Tibial artery (tissue), 4 donors: ENCODE measurements around the gene PHTF2.

Experiments
- DNase-seq, 2 donors: peaks; one replicate each; pipeline ENCODE4 v3.0.0-alpha.2; 2019
- H3K27ac ChIP-seq, 2 donors: fragments of 200-600 bp; sonication (generic) in 1 of 2; 1 replicate in 1 of 2; 2 replicates in 1 of 2; pipeline ENCODE4 v1.5.1; 2018 to 2019; ENCODE audit warnings: mild to moderate bottlenecking in 1 of 2
- H3K27me3 ChIP-seq, 2 donors: fragments of 200-600 bp; sonication (generic) in 1 of 2; one replicate each; pipeline versions ENCODE4 v1.5.1 to v1.6.0; 2016 to 2019
- H3K36me3 ChIP-seq, 3 donors: fragments of 200-600 bp; sonication (generic) in 2 of 3; one replicate each; pipeline ENCODE4 v1.5.1; 2016 to 2019; ENCODE audit warnings: mild to moderate bottlenecking in 2 of 3
- H3K4me1 ChIP-seq, 4 donors: fragments of 200-600 bp; sonication (generic) in 2 of 4; 1 replicate in 3 of 4; 2 replicates in 1 of 4; pipeline ENCODE4 v1.5.1; 2016 to 2019
- H3K4me3 ChIP-seq, 2 donors: fragments of 200-600 bp; sonication (generic) in 1 of 2; 1 replicate in 1 of 2; 2 replicates in 1 of 2; pipeline ENCODE4 v1.5.1; 2018 to 2019; ENCODE audit warnings: mild to moderate bottlenecking in 2 of 2
- H3K9me3 ChIP-seq, 3 donors: fragments of 200-600 bp; sonication (generic) in 1 of 3; one replicate each; pipeline ENCODE4 v1.5.1; 2016 to 2019
- intact Hi-C: fragments of 100-400 bp; cut with DNase I; formaldehyde crosslinking; loops from one replicate; pipeline ENCODE4 v1.15.0; 2023; ENCODE audit warnings: low total_unique reads
- TF ChIP-seq, protein P1 (sequence below), 2 experiments: fragments of 200-600 bp in 1 of 2; fragments of 450-650 bp in 1 of 2; IDR thresholded peaks; one replicate each; pipeline ENCODE4 v1.5.1; 2017 to 2019; ENCODE audit warnings: antibody characterized with exemption in 2 of 2, mild to moderate bottlenecking in 1 of 2, moderate library complexity in 1 of 2

PHTF2 gene

DNA sequence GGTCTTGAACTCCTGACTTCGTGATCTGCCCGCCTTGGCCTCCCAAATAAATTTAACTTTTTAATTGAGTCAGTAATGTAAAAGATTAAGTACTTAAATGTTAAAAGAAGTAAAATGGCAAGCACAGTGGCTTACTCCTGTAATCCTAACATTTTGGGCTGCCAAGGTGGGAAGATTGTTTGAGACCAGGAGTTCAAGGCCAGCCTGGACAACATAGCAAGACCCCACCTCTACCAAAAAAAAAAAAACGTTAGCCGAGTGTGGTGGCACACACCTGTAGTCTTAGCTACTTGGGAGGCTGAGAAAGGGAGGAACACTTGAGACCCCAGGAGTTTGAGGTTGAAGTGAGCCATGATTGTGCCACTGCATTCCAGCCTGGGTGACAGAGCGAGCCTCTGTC, 26.1 kb downstream of the PHTF2 start:
- Histone ChIP-seq H3K27ac (no peak overlapping the region), H3K27me3 (no peaks in the 10 kb centered on the region), H3K4me3 (no peak overlapping the region), H3K36me3 (peaks cover 0 to 15% (median 8%) of the 10 kb centered on the region in 3 donors), H3K9me3 (peaks cover 0 to 27% (median 26%) of the 10 kb centered on the region in 3 donors), H3K4me1 (peaks cover 0 to 9% (median 0%) of the 10 kb centered on the region in 4 donors)
- no peak for DNase-seq
- TF ChIP-seq, protein P1, sequence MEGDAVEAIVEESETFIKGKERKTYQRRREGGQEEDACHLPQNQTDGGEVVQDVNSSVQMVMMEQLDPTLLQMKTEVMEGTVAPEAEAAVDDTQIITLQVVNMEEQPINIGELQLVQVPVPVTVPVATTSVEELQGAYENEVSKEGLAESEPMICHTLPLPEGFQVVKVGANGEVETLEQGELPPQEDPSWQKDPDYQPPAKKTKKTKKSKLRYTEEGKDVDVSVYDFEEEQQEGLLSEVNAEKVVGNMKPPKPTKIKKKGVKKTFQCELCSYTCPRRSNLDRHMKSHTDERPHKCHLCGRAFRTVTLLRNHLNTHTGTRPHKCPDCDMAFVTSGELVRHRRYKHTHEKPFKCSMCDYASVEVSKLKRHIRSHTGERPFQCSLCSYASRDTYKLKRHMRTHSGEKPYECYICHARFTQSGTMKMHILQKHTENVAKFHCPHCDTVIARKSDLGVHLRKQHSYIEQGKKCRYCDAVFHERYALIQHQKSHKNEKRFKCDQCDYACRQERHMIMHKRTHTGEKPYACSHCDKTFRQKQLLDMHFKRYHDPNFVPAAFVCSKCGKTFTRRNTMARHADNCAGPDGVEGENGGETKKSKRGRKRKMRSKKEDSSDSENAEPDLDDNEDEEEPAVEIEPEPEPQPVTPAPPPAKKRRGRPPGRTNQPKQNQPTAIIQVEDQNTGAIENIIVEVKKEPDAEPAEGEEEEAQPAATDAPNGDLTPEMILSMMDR (IDR thresholded peaks at IDR 0.05), result no peak
- intact Hi-C loops, result no loop called here

DNA sequence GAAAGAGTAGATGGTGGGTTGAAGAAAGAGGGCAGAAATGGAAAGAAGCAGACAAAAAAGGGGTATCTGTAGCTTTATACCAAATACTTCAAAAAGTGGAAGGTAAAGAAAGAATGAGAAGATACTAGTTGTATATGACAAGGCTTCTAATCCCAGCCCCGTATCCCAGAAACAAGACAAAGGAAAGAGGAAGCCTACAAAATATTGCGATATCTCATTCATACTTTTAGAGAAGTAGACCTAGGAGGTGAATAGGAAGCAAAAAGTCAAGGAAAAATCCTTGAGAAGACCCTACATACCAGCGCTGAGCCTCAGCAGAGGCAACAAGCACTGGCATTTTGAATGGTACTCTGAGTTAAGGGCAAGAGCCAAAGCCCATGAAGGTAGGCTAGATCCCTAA, 26.6 kb downstream of the PHTF2 start:
- H3K27ac ChIP-seq, result no peak overlapping the region
- intact Hi-C loops, result no loop called here
- DNase-seq, result no peak

DNA sequence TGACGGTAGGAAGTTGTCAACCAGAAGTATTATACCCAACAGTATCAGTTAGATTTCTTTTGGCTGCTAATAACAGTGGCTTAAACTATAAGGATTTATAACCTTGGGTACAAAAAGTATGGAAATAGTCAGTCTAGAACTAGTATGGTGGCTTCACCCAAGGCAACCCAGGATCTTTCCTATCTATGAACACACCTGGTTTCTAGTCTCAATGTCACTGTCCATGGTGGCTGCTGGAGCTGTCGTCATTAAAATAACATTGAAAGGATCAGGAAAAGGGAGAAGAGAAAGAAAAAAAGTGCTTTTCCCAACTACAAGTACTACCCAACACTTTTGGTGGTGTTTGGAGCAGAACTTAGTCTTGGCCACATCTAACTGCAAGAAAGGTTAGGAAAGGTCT, 27.7 kb downstream of the PHTF2 start:
- Histone ChIP-seq H3K4me1 (peaks cover 0 to 17% (median 0%) of the 10 kb centered on the region in 4 donors), H3K27ac (no peak overlapping the region), H3K9me3 (peaks cover 0 to 13% (median 9%) of the 10 kb centered on the region in 3 donors), H3K36me3 (peaks cover 0 to 3% (median 0%) of the 10 kb centered on the region in 3 donors), H3K4me3 (no peak overlapping the region), H3K27me3 (no peaks in the 10 kb centered on the region)
- no peak for DNase-seq
- TF ChIP-seq, protein P1 (IDR thresholded peaks at IDR 0.05), result no peak
- intact Hi-C loops, result no loop called here

More for the DNA sequence above, 26.6 kb downstream of the PHTF2 start:
- TF ChIP-seq, protein P1 (IDR thresholded peaks at IDR 0.05), result no peak
- H3K9me3 ChIP-seq, result peaks cover 0 to 22% (median 21%) of the 10 kb centered on the region in 3 donors
- peaks cover 0 to 14% (median 0%) of the 10 kb centered on the region in 4 donors for H3K4me1 ChIP-seq
- H3K27me3 ChIP-seq, result no peaks in the 10 kb centered on the region
- no peak overlapping the region for H3K4me3 ChIP-seq
- peaks cover 0 to 11% (median 4%) of the 10 kb centered on the region in 3 donors for H3K36me3 ChIP-seq

DNA sequence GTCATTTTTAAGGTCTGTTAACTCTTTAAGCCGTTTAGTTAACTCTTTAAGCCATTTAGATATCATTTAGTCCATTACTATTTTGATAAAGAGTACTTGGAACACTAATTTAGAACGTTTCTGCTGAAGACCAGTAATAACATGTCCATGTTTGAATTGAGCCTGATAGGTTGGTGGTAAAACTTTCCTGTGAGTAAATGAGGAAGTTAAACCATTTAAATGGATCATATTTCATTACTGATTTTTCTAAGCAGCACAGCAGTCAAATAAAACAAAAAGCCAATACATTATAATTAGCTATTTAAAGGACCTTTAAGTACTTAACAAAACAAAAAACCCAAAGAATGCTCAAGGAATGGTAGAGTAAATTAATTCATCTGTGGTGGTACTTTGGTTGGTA, 29.4 kb downstream of the PHTF2 start:
- TF ChIP-seq, protein P1 (IDR thresholded peaks at IDR 0.05), result no peak
- intact Hi-C loops, result no loop called here
- H3K4me3 ChIP-seq, result no peak overlapping the region

DNA sequence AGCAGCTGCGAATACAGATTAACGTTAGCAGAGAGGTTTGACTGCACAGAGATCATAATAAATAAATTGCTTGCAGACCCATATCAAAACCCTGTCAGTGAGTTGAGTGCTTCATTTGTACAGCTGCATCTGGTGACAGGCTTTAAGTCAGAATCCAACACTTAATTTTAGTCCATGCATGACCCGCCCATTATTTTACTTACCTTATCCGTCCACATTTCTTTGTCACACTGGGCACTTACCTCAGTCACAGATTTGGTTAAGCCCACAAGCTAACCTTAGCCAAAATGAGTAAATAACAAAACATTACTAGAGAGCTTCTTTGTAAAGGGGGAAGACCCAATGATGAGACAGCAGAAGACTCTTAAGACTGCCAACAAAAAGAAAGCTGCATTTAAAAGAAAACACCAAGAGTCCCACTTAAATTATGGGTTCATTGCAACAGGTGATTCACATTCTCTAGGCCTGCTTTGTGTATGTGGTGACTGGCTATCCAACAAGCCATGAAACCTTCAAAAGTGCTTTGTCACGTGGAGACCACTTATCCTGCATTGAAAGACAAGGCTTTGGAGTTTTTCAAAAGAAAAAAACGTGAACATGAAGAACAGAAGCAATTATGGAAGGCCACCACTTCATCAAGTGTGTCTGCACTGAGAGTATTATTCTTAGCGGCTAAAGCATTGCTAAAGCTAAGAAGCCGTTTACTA, 32.2 kb downstream of the PHTF2 start:
- Histone ChIP-seq H3K9me3 (peaks cover 0 to 7% (median 0%) of the 10 kb centered on the region in 3 donors), H3K4me1 (peaks cover 0 to 16% (median 2%) of the 10 kb centered on the region in 4 donors), H3K36me3 (no peaks in the 10 kb centered on the region), H3K27me3 (no peaks in the 10 kb centered on the region), H3K4me3 (no peak overlapping the region), H3K27ac (no peak overlapping the region)
- no peak for DNase-seq
- intact Hi-C loops, result no loop called here
- TF ChIP-seq, protein P1 (IDR thresholded peaks at IDR 0.05), result no peak

More for the DNA sequence above, 29.4 kb downstream of the PHTF2 start:
- H3K27ac ChIP-seq, result no peak overlapping the region
- DNase-seq, result no peak
- no peaks in the 10 kb centered on the region for H3K27me3 ChIP-seq
- H3K9me3 ChIP-seq, result peaks cover 0 to 11% (median 0%) of the 10 kb centered on the region in 3 donors
- H3K4me1 ChIP-seq, result peaks cover 0 to 17% (median 0%) of the 10 kb centered on the region in 4 donors
- H3K36me3 ChIP-seq, result no peaks in the 10 kb centered on the region
